Measurements from ENCODE around the gene ZNF280D. TPM values are rescaled to one million over a fixed set of nuclear protein-coding genes. Genes with fewer than 3 reads are reported as not detected.

The ZNF280D gene
- total RNA-seq, 4 donors from 2014 or later = 27.4 to 59.3 (median 37.3) TPM

- 79% methylated on average over 1 of the region's 1 CpG for WGBS
- Histone ChIP-seq H3K36me3 (no peaks in the 10 kb centered on the region), H3K27me3 (no peaks in the 10 kb centered on the region), H3K27ac (no peak overlapping the region), H3K4me1 (no peaks in the 10 kb centered on the region), H3K9me3 (no peaks in the 10 kb centered on the region), H3K4me3 (no peak overlapping the region)
- TF ChIP-seq EP300 (IDR thresholded peaks at IDR 0.05) (no peak), POLR2AphosphoS5 (IDR thresholded peaks at IDR 0.05) (no peak), POLR2A (IDR thresholded peaks at IDR 0.05) (no peak), CTCF (IDR thresholded peaks at IDR 0.05) (no peak)
- DNase-seq (ENCODE audit: low spot score in 2 of 2) = no peak
Measured at GRCh38 chr15:56608993-56609392, 124.3 kb downstream of the ZNF280D start.

- TF ChIP-seq CTCF (IDR thresholded peaks at IDR 0.05) (no peak), EP300 (IDR thresholded peaks at IDR 0.05) (no peak), POLR2AphosphoS5 (IDR thresholded peaks at IDR 0.05) (no peak), POLR2A (IDR thresholded peaks at IDR 0.05) (no peak)
- no peaks in the 10 kb centered on the region for H3K27me3 ChIP-seq
- no peaks in the 10 kb centered on the region for H3K4me1 ChIP-seq
- no peak overlapping the region for H3K27ac ChIP-seq
- no peak overlapping the region for H3K4me3 ChIP-seq
- no peaks in the 10 kb centered on the region for H3K36me3 ChIP-seq
- H3K9me3 ChIP-seq = no peaks in the 10 kb centered on the region
- no peak for DNase-seq (ENCODE audit: low spot score in 2 of 2)
- WGBS = 67% methylated on average over 1 of the region's 1 CpG
Measured at GRCh38 chr15:56608140-56608778, 125.0 kb downstream of the ZNF280D start.

- WGBS = 94% methylated on average over 2 of the region's 2 CpGs
Measured at GRCh38 chr15:56602253-56602652, 131.1 kb downstream of the ZNF280D start.

GRCh38 chr15:56600380-56600779 is 132.9 kb downstream of the ZNF280D start:
- H3K36me3 ChIP-seq = no peaks in the 10 kb centered on the region
- DNase-seq (ENCODE audit: low spot score in 2 of 2) = no peak
- TF ChIP-seq POLR2A (IDR thresholded peaks at IDR 0.05) (no peak), CTCF (IDR thresholded peaks at IDR 0.05) (no peak), POLR2AphosphoS5 (IDR thresholded peaks at IDR 0.05) (no peak), EP300 (IDR thresholded peaks at IDR 0.05) (no peak)
- no peaks in the 10 kb centered on the region for H3K27me3 ChIP-seq
- 96% methylated on average over 1 of the region's 1 CpG for WGBS
- H3K4me1 ChIP-seq = no peaks in the 10 kb centered on the region
- no peak overlapping the region for H3K27ac ChIP-seq
- no peak overlapping the region for H3K4me3 ChIP-seq
- H3K9me3 ChIP-seq = peaks cover 10% of the 10 kb centered on the region

More at GRCh38 chr15:56602253-56602652, 131.1 kb downstream of the ZNF280D start:
- no peak for DNase-seq (ENCODE audit: low spot score in 2 of 2)
- Histone ChIP-seq H3K4me1 (no peaks in the 10 kb centered on the region), H3K27ac (no peak overlapping the region), H3K4me3 (no peak overlapping the region), H3K36me3 (no peaks in the 10 kb centered on the region), H3K9me3 (peaks cover 10% of the 10 kb centered on the region), H3K27me3 (no peaks in the 10 kb centered on the region)
- no peak for TF ChIP-seq CTCF (IDR thresholded peaks at IDR 0.05)
- no peak for TF ChIP-seq POLR2AphosphoS5 (IDR thresholded peaks at IDR 0.05)
- TF ChIP-seq EP300 (IDR thresholded peaks at IDR 0.05) = no peak
- TF ChIP-seq POLR2A (IDR thresholded peaks at IDR 0.05) = no peak

- Histone ChIP-seq H3K27me3 (no peaks in the 10 kb centered on the region), H3K4me1 (no peaks in the 10 kb centered on the region), H3K36me3 (no peaks in the 10 kb centered on the region), H3K9me3 (peaks cover 10% of the 10 kb centered on the region), H3K4me3 (no peak overlapping the region), H3K27ac (no peak overlapping the region)
- no peak for DNase-seq (ENCODE audit: low spot score in 2 of 2)
- 81% methylated on average over 5 of the region's 5 CpGs for WGBS
- no peak for TF ChIP-seq CTCF (IDR thresholded peaks at IDR 0.05)
- no peak for TF ChIP-seq POLR2A (IDR thresholded peaks at IDR 0.05)
- no peak for TF ChIP-seq POLR2AphosphoS5 (IDR thresholded peaks at IDR 0.05)
- TF ChIP-seq EP300 (IDR thresholded peaks at IDR 0.05) = no peak
Measured at GRCh38 chr15:56598991-56599390, 134.3 kb downstream of the ZNF280D start.
